HepG2 (cell line): Measurements from ENCODE around the gene CLCN2. TPM values are rescaled to one million over a fixed set of nuclear protein-coding genes. Genes with fewer than 3 reads are reported as not detected.

Experiments
- AKAP8 ChIP-seq: sonication (generic); formaldehyde crosslinking; IDR thresholded peaks from 2 replicates; pipeline ENCODE4 v1.5.1; 2020; ENCODE audit warnings: mild to moderate bottlenecking, missing genetic modification reagents
- HIVEP1 ChIP-seq: sonication (generic); formaldehyde crosslinking; IDR thresholded peaks from 2 replicates; pipeline ENCODE4 v1.4.0; 2020; ENCODE audit warnings: mild to moderate bottlenecking, missing genetic modification reagents
- HNF4G ChIP-seq, 2 experiments: sonication (generic) in 1 of 2; formaldehyde crosslinking in 1 of 2; IDR thresholded peaks; 2 replicates each; pipeline versions ENCODE4 v1.4.0 to v1.6.1; 2011 to 2020; ENCODE audit warnings: borderline replicate concordance in 2 of 2, low read depth in 2 of 2, mild to moderate bottlenecking in 2 of 2, low read length in 1 of 2, missing genetic modification reagents in 1 of 2, moderate library complexity in 1 of 2
- ISX ChIP-seq: sonication (generic); formaldehyde crosslinking; conservative IDR thresholded peaks from 2 replicates; pipeline ENCODE4 v1.5.0; 2020; ENCODE audit warnings: missing genetic modification reagents
- MED13 ChIP-seq: sonication (generic); formaldehyde crosslinking; IDR thresholded peaks from 2 replicates; pipeline ENCODE4 v1.5.0; 2020; ENCODE audit warnings: missing genetic modification reagents
- NCOR1 ChIP-seq: fragments of 200-600 bp; sonication (generic); IDR thresholded peaks from 2 replicates; pipeline ENCODE4 v1.7.0; 2017; ENCODE audit warnings: antibody characterized with exemption, low read length, borderline replicate concordance
- PLRG1 ChIP-seq: fragments of 450-650 bp; conservative IDR thresholded peaks from 2 replicates; pipeline ENCODE4 v1.6.1; 2016
- REL ChIP-seq: sonication (generic); formaldehyde crosslinking; conservative IDR thresholded peaks from 2 replicates; pipeline ENCODE4 v1.8.0; 2022; ENCODE audit warnings: mild to moderate bottlenecking, missing genetic modification reagents, moderate library complexity
- REXO4 ChIP-seq: sonication (generic); formaldehyde crosslinking; IDR thresholded peaks from 2 replicates; pipeline ENCODE4 v1.8.0; 2022; ENCODE audit warnings: missing genetic modification reagents, mild to moderate bottlenecking, borderline replicate concordance
- SOX13 ChIP-seq, 3 experiments: fragments of 450-650 bp in 1 of 3; sonication (generic) in 1 of 3; formaldehyde crosslinking in 1 of 3; IDR thresholded peaks in 2 of 3; conservative IDR thresholded peaks in 1 of 3; 2 replicates each; pipeline versions ENCODE4 v1.5.0 to v1.6.1; 2016 to 2020; ENCODE audit warnings: antibody characterized with exemption in 1 of 3, mild to moderate bottlenecking in 1 of 3, missing compliant biosample characterization in 1 of 3, missing genetic modification reagents in 1 of 3, moderate library complexity in 1 of 3
- SP4 ChIP-seq: sonication (generic); formaldehyde crosslinking; IDR thresholded peaks from 2 replicates; pipeline ENCODE4 v1.8.1; 2023; ENCODE audit warnings: mild to moderate bottlenecking, missing genetic modification reagents
- WIZ ChIP-seq: sonication (generic); formaldehyde crosslinking; IDR thresholded peaks from 2 replicates; pipeline ENCODE4 v1.5.1; 2020; ENCODE audit warnings: mild to moderate bottlenecking, missing genetic modification reagents
- ZC3H4 ChIP-seq: sonication (generic); formaldehyde crosslinking; IDR thresholded peaks from 2 replicates; pipeline ENCODE4 v1.4.0; 2020; ENCODE audit warnings: missing genetic modification reagents, borderline replicate concordance
- ZMYM2 ChIP-seq: sonication (generic); formaldehyde crosslinking; IDR thresholded peaks from 2 replicates; pipeline ENCODE4 v1.8.0; 2022; ENCODE audit warnings: mild to moderate bottlenecking, missing genetic modification reagents
- ZNF225 ChIP-seq: sonication (generic); formaldehyde crosslinking; IDR thresholded peaks from 2 replicates; pipeline ENCODE4 v1.4.0; 2020; ENCODE audit warnings: mild to moderate bottlenecking, missing genetic modification reagents
- ZNF383 ChIP-seq: sonication (generic); formaldehyde crosslinking; IDR thresholded peaks from 2 replicates; pipeline ENCODE4 v1.4.0; 2020; ENCODE audit warnings: missing genetic modification reagents, mild to moderate bottlenecking, borderline replicate concordance
- ZNF660 ChIP-seq: sonication (generic); formaldehyde crosslinking; IDR thresholded peaks from 2 replicates; pipeline ENCODE4 v1.5.1; 2020; ENCODE audit warnings: mild to moderate bottlenecking, low read depth, missing genetic modification reagents, borderline replicate concordance
- ZNF782 ChIP-seq: sonication (generic); formaldehyde crosslinking; IDR thresholded peaks from 2 replicates; pipeline ENCODE4 v1.4.0; 2020; ENCODE audit warnings: missing genetic modification reagents, mild to moderate bottlenecking, borderline replicate concordance
- polyA plus RNA-seq, 8 experiments: library from polyadenylated mRNA; depleted of rRNA in 3 of 8; stranded (reverse) in 7 of 8; unstranded in 1 of 8; fragments of >200 nt; fragmentation: Illumina TruSeq in 4 of 8; extraction: Trizol in 4 of 8; gene quantifications; 2 replicates each; pipeline versions ENCODE4 v1.2.1 to v1.2.3, GENCODE V29; 2011 to 2016; ENCODE audit warnings: low read depth in 4 of 8, missing spikeins in 1 of 8, mixed read lengths in 1 of 8; ENCODE audit not compliant: insufficient read depth in 1 of 8
- total RNA-seq, 5 experiments: library from RNA; depleted of rRNA; stranded (reverse); fragments of >200 nt; fragmentation: Illumina TruSeq; extraction: Trizol; gene quantifications; 2 replicates each; pipeline ENCODE4 v1.2.3, GENCODE V29; 2016; ENCODE audit warnings: low read depth in 1 of 5
- TF ChIP-seq, protein P1 (sequence below): IDR thresholded peaks from 2 replicates; pipeline ENCODE4 v1.6.1; 2016; ENCODE audit warnings: mild to moderate bottlenecking, missing biosample characterization, missing genetic modification reagents
- TF ChIP-seq, protein P2 (sequence below): sonication (generic); formaldehyde crosslinking; IDR thresholded peaks from 2 replicates; pipeline ENCODE4 v1.8.0; 2022; ENCODE audit warnings: mild to moderate bottlenecking, missing genetic modification reagents; ENCODE audit not compliant: insufficient replicate concordance

CLCN2 gene
- total and polyA plus RNA-seq, 2 of the 13 experiments (the other 11 are each of a cell fraction or from before 2014, with no cell fraction given) = 11.4 to 13.5 TPM

DNA sequence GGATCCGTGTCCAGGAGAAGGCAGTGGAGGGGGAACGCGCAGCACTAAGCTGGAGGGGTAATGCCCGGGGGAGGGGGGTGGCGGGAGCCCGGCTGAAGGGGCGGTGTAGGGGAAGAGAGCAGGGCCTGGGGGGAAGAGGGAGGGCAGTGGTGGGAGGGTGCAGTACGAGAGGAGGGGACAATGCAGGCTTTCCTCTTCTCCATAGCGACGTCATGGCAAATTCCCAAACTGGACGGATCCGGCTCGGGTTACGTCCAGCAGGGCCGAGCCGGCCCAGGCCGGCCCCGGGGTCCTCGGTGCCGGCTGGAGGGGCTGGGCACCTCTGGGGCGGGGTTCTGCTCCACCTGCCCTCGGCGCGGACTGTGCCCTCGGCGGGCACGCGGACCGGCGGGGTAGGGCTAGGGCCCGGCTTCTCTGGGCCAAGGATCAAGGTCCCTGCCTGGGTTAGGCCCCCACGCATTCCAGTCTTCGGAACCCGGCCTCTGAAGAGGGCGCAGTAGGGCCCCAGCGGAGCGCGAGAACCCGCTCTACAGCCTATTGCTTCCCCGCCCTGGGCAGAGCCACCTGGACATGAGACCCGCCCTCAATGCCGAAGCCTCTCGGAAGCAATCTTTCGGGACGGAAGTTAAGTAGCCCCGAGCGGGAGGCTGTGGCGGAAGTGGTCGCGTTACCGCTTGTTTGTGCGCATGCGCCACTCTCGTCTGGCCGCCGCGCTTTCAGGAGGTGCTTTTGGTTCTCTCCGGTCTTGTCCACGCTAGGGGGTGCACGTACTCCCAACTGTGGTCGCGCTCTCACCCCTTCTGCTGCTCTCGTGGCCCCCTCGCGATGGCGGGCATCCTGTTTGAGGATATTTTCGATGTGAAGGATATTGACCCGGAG is 1.5 kb upstream of the CLCN2 start (continued):
- TF ChIP-seq ZNF782 (peak; percentile 85; the same call in 1 of the 2 replicates), SOX13 (IDR thresholded peaks at IDR 0.05) (no peak), SOX13 (CRISPR knock-in tag; conservative IDR thresholded peaks at IDR 0.05 in 1 of 2, IDR thresholded peaks at IDR 0.05 in 1 of 2) (peak in 1 of 2 experiments; percentile 14; a peak in 1 of 4 replicates), REL (CRISPR knock-in tag) (no peak), MED13 (no peak; the same call in 1 of the 2 replicates), REXO4 (CRISPR knock-in tag) (no peak), ZNF383 (CRISPR knock-in tag) (no peak), SP4 (CRISPR knock-in tag) (peak; percentile 76), AKAP8 (CRISPR knock-in tag) (peak; percentile 99), ZC3H4 (CRISPR knock-in tag) (peak; percentile 69; the same call in 1 of the 2 replicates), NCOR1 (peak; percentile 86), ZNF225 (CRISPR knock-in tag) (no peak; the same call in 1 of the 2 replicates), ISX (CRISPR knock-in tag) (no peak), HNF4G (IDR thresholded peaks at IDR 0.05; ENCODE audit: borderline replicate concordance, low read depth, low read length) (peak; percentile 95), HNF4G (CRISPR knock-in tag; IDR thresholded peaks at IDR 0.05; ENCODE audit: borderline replicate concordance, low read depth) (peak; percentile 84; the same call in 1 of the 2 replicates), PLRG1 (no peak), WIZ (CRISPR knock-in tag) (no peak), ZNF660 (CRISPR knock-in tag) (0 out of 2 replicates have a peak, but pooled peaks have one; percentile 62), ZMYM2 (CRISPR knock-in tag) (peak; percentile 30; the same call in 1 of the 2 replicates), HIVEP1 (CRISPR knock-in tag) (peak; percentile 94)
- TF ChIP-seq, protein P1, sequence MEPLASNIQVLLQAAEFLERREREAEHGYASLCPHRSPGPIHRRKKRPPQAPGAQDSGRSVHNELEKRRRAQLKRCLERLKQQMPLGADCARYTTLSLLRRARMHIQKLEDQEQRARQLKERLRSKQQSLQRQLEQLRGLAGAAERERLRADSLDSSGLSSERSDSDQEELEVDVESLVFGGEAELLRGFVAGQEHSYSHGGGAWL (CRISPR knock-in tag) = peak; percentile 68; the same call in 1 of the 2 replicates
- TF ChIP-seq, protein P2, sequence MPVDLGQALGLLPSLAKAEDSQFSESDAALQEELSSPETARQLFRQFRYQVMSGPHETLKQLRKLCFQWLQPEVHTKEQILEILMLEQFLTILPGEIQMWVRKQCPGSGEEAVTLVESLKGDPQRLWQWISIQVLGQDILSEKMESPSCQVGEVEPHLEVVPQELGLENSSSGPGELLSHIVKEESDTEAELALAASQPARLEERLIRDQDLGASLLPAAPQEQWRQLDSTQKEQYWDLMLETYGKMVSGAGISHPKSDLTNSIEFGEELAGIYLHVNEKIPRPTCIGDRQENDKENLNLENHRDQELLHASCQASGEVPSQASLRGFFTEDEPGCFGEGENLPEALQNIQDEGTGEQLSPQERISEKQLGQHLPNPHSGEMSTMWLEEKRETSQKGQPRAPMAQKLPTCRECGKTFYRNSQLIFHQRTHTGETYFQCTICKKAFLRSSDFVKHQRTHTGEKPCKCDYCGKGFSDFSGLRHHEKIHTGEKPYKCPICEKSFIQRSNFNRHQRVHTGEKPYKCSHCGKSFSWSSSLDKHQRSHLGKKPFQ (CRISPR knock-in tag) = peak; percentile 80
